ENCODE data around the gene SCO2.

Gene SCO2

GRCh38 chr22:50500452-50500851 lies 24.9 kb downstream of the SCO2 start:
- no peak for DNase-seq (ENCODE audit: low read depth in 2 of 2)

- DNase-seq (ENCODE audit: low read depth in 2 of 2), result peak in 1 of 2 donors; percentile 46
These were observed 27.0 kb downstream of the SCO2 start for GRCh38 chr22:50498322-50498890.

- no peak for DNase-seq (ENCODE audit: low read depth in 2 of 2)
These were observed 28.3 kb downstream of the SCO2 start for GRCh38 chr22:50497093-50497492.

- no peak for DNase-seq (ENCODE audit: low read depth in 2 of 2)
These were observed 34.7 kb downstream of the SCO2 start for GRCh38 chr22:50490531-50491308.

- no peak for DNase-seq (ENCODE audit: low read depth in 2 of 2)
These were observed 35.8 kb downstream of the SCO2 start for GRCh38 chr22:50489363-50490243.

GRCh38 chr22:50488886-50489285 lies 36.5 kb downstream of the SCO2 start:
- no peak for DNase-seq (ENCODE audit: low read depth in 2 of 2)

GRCh38 chr22:50488006-50488677 lies 37.3 kb downstream of the SCO2 start:
- no peak for DNase-seq (ENCODE audit: low read depth in 2 of 2)

GRCh38 chr22:50487290-50488005 lies 38.0 kb downstream of the SCO2 start:
- no peak for DNase-seq (ENCODE audit: low read depth in 2 of 2)

- DNase-seq (ENCODE audit: low read depth in 2 of 2), result no peak
These were observed 38.7 kb downstream of the SCO2 start, which contains the start of gene MIOX for GRCh38 chr22:50486561-50487289. Gene MIOX (plus strand): TSS chr22:50486859. CDS start chr22:50486898, 39 bp downstream.

GRCh38 chr22:50485221-50486131 lies 39.9 kb downstream of the SCO2 start:
- DNase-seq (ENCODE audit: low read depth in 2 of 2), result no peak

GRCh38 chr22:50483977-50484853 lies 41.2 kb downstream of the SCO2 start:
- no peak for DNase-seq (ENCODE audit: low read depth in 2 of 2)

GRCh38 chr22:50483556-50483955 lies 41.8 kb downstream of the SCO2 start:
- DNase-seq (ENCODE audit: low read depth in 2 of 2), result no peak

GRCh38 chr22:50483106-50483505 lies 42.3 kb downstream of the SCO2 start:
- no peak for DNase-seq (ENCODE audit: low read depth in 2 of 2)

GRCh38 chr22:50482107-50483074 lies 43.0 kb downstream of the SCO2 start:
- no peak for DNase-seq (ENCODE audit: low read depth in 2 of 2)

- DNase-seq (ENCODE audit: low read depth in 2 of 2), result peak; percentile 38 to 50
These were observed 43.8 kb downstream of the SCO2 start, which contains the start of gene ADM2 for GRCh38 chr22:50481440-50482106. Gene ADM2 (plus strand): TSS chr22:50481543. CDS start chr22:50481848, 305 bp downstream.

GRCh38 chr22:50481045-50481439 lies 44.4 kb downstream of the SCO2 start:
- DNase-seq (ENCODE audit: low read depth in 2 of 2), result no peak

GRCh38 chr22:50479721-50480120 lies 45.7 kb downstream of the SCO2 start:
- DNase-seq (ENCODE audit: low read depth in 2 of 2), result no peak

All from stimulated activated CD8-positive, alpha-beta memory T cell treated with anti-CD3 and anti-CD28 coated beads, Interleukin-15, amount 100 ng/mL, for 48 hours (primary cell).